Endothelial cell of hepatic sinusoid (primary cell): ENCODE measurements around the gene FHL1.

ENCODE experiments used
- in situ Hi-C: cut with HindIII; loops from 2 replicates; pipeline ENCODE4 v1.10.0; 2017; ENCODE audit warnings: low sequenced_read_pairs

Gene FHL1

DNA sequence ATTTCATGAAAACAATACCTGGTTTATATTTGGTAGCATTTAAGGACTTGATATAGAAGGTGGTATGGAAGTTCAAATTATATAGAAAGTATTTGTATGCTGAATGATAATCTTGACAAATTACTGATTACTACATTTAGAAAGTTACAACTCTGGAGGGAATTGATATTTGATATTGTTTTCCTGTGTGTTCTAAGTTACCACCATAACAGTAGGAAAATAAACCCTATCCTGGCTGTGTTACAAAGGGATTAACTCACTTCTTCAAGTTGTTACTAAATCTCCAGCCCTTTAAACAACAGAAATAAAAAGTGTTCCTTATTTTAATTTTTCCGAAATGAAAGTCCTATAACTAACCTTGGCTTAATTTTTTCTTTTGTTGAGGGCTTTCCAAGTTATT lies 36.6 kb downstream of the FHL1 start:
- in situ Hi-C loops, result no loop called here

DNA sequence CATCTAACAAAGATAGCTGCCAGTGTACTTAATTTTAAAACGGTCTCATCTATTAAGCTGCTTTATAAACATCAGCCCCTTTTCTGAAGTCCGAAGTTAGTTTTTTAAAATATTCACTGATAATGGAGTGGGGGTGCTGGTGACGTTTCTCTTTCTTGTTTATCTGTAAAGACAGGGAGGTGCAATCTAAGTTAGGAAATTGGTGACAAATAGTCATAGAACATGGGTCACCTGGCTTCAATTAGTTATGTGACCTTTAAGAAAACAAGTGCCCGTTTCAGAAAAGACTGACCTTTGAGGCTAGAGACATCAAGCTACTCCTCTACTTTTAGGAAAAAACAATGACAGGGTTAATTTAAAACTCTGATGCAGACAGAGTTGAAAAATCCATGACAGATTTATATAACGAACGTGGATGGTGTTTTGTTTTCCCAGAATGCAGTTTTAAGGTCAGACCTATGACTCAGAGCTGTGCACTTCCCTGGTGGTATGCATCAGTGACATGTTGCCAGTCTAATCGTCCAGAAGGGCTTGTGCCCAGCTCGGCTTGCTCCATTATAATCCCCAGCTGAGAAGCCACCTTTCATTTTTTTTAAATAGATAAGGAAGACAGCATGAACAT lies 38.2 kb downstream of the FHL1 start:
- in situ Hi-C loops, result no loop called here

DNA sequence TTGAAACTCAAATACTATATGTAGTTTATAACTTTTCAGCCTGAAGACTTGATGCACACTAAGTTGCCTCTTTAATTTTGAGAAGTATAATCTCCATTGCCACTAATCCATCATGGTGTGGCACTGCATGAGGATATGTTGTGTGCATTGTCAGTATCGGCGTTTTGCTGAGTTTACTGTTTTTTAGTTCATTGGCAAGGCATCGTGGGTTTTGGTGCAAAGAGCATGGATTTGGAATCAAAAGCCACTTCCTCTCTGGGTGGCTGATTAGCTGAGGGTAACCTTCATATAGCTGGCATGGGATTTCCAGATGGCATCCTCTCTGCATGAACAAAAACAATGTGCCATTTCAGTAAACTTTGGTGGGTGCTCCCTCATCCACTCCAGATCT lies 38.7 kb downstream of the FHL1 start:
- in situ Hi-C loops, result no loop called here

DNA sequence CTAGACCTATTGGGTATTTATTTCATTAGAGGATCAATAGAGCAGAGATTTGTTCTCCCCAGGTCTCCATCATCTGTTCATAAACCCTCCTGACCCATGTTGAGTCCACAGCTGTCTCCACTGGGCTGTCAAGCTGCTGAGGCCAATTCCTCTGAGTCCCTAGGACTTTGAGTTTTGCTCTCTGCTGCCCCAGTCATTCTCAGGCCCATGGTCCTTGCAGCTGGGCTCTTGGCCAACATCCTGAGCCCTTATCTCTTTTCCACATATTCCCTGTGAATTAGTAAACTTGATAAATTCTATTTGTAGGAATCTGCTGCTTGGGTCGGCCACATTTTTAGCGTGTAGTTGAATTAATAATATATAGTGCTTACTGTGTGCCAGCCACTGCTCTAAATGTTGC lies 41.9 kb downstream of the FHL1 start:
- in situ Hi-C loops, result no loop called here

DNA sequence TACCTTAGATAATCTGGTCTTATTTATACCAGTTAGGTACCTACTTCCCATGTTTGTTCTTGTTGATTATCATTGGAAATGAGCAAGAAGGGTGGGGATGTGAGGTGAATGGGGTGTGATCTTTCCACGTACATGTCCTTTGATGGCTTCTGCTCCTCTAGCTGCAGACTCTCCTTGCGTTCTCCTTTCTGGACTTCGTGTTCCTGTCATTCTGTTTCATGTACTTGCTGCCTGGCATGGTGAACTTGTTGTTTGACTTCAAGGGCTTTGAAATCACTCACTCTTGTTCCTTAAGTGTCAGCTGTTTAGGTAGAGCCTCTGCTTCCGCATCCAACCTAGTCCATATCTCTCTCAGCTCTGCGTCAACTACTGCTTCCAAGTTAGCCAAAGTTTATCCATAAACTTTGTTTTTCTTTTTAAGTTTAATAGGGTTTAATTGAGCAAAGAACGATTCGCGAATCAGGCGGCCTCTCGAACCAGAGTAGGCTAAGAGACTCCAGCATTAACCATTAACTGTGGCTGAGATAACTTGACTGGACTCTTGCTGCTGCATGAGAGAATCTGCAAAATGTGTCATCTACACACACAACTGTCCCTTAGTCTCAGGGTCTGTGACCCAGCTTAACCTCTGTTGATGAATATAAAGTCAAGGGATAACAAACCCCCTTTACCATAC lies 42.8 kb downstream of the FHL1 start:
- in situ Hi-C loops, result no loop called here

DNA sequence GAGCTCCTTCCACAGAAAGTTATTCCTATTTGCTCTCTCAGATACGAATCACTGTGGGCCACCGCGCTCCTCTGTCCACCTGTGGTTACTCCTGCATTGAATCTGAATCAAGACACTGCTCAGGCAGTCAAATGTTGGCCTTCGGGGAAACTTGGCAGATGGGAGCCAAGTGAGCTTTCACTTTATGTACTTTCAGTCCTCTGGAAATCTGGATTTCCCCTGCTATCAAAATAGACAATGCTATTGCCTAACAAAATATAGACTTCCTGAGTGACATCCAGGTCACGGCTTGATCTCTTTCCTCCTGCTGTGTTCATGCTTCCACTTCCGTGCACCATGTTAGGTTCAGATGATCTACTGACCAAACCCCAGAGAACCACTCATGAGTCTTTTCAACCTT lies 43.8 kb downstream of the FHL1 start:
- in situ Hi-C loops, result no loop called here

DNA sequence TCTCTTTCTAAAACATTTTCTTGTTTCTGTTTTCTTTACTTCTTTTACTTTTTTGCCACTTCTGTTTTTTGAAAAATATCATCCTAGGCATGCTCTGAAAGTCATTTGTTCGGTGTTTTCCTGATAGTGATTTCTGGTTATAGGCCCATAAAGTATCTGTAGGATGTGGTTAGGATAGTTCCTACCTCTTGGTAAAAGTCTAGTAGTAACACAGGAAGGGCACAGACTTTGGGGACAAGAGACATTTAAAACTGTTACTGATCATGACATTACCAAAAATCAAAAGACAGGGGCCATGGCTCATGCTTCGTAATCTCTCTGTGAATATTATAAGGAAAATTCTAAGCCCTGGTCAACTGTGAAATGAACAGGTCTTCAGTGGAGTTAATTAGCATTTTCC lies 44.8 kb downstream of the FHL1 start:
- in situ Hi-C loops, result no loop called here

DNA sequence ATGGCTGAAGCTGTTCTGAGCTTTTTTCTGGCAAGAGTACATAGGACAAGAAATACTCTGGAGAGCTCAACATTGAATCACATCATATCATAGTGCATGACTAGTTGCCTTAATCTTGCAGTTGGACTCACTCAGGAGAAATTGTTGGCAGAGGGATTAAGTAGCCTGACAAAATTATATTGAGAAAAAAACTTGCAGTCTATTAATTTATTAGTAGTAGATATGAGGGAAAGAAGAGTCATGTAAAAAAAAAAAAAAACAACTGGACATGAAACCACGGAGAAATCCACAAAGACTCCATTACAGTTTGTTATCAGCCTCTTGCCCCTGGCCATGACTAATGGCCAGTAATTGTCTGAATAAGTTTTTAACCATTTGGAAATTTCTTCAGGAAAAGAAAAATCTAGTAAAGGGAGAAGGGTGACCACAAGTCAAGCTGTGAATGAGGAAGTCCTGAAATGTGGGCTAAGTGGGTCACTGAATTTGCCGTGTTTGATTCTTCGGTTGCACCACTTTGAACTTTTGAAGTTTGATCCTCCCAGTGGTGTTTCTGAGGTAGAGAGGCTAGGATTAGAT lies 45.6 kb downstream of the FHL1 start:
- in situ Hi-C loops, result no loop called here

DNA sequence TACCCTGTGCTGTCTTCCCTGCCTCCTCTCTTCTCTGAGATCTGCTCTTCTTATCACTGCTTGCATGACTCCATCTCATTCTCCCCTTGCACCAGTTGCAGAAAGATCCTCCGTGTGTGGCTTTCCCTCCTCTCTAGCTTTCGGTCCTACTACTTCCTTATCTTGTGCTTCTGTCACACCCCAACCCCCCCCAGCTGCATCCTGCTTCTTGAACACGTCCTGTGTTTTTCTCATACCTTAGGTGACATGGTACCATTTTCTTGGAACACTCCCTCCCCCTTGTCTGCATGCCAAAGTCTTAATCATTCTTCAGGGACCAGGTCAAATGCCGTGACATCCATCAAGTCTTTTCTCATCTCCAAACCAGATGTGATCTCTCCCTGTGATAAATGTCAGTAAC lies 46.4 kb downstream of the FHL1 start:
- in situ Hi-C loops, result no loop called here

DNA sequence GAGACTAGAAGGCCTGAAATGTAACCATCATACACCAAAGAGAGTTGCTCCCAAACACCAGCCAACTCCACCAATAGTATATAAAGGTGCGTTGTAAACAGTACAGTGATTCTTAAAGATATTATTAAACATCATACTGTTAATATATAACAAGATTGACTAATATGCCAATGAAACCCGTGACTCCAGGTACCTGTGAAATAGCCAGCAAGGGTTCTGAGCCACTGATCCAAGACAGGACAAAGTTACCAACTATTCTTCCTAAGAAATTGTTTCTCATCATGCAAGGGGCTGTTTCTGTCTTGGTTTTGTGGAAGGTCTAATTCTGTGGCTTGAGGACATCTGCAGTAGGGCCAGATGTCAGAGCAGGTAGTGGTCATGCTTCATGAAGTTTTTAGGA lies 47.2 kb downstream of the FHL1 start:
- in situ Hi-C loops, result no loop called here

DNA sequence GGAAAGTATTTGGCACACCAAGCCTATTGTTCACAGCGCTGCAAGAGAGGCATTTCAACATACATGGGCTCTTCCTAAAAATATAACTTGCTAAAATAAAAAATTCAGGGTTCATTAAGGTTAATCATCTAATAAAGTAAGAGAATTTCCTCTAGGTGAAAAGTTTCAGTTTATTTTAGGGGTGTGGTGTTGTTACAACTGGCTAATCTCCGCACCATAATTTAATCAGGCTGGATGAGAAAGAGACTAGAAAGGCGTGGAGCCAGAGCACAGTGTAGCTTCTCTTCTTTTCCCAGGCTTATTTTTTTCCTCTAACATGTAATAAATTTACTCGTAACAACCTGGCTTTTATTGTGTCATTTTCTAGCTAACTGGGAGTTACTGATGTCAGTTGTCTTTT lies 47.9 kb downstream of the FHL1 start:
- in situ Hi-C loops, result no loop called here

DNA sequence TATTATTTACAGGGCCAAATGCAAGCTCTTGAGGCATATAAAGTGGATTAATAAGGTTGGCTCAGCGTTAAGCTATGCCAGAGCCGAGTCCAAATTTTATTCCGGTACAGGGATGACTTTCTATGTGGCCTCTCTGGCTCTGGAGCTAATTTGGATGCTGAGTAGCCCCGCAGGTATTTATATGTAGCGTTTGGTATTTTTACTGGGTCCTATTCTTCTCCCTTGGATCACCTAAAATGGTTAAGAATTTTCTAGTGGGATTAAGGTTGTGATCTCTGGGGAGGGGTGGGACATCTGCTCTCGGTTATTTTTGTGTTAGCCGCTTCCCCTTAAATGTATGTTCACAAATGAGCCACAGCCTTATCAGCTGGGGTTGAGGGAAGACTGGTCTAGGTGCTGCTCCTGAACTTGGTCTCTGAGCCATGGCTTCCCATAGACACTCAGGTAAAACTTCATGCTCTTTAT lies 49.4 kb downstream of the FHL1 start:
- in situ Hi-C loops, result no loop called here

DNA sequence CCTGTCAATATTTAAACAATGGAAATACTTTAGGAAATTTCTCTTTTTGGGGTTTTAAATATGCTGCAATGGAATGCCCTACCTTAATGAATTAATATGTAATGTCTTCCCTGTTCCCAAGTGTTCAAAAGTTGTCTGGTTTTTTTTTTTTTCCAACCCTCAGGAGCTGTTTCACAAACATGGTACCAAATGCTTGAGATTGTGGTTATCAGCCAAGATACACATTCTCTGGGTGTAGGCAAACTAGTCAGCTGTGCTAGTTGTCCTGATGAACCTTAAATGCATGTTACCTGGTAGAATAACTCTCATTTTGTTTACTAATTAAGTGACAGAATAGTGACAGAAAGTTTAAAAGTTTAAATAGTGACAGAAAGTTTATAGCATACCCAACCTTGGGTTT lies 50.7 kb downstream of the FHL1 start:
- in situ Hi-C loops, result no loop called here

DNA sequence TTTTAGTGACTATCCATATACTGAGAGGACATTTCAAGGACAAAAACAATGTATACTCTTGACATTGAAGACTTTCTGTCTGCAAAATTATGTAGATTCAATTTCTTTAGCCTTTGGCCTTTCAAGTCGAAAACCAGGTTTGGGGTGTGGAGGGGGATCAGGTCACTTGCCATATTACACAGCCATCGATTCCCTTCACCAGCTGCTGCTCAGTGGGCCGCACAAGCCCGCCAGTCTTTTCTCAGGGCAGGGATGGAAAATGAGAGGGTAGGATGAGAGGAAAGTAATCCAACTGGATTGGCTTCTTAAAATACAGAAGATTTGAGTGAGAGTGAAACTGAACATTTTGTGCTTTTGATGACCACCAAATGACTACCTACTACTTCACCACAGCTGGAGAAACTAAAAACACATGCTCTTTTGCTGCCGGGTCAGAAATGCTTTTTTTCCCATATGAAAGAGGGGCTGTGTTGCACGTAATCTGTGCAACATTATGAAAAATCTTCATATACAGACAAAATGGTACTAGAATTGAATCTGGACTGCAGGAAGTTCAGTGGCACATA lies 51.4 kb downstream of the FHL1 start:
- in situ Hi-C loops, result no loop called here

DNA sequence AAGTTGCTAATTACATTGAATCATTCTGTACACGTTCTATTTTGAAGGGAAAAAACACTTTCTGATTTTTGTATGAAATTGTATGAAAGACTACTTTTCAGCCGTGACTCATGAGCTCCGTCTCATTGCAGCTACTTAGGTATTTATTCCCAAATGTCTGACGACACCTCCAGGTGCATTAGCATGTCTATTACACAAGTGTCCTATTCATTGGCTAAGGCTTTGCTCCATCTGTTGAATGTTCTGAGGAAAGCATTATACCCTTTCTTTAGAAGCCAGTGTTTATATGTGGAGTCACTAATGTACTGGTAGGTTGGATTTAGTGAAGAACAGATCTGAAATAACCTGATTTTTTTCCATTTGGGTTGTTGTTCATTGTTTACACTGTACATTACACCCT lies 52.0 kb downstream of the FHL1 start:
- in situ Hi-C loops, result no loop called here

DNA sequence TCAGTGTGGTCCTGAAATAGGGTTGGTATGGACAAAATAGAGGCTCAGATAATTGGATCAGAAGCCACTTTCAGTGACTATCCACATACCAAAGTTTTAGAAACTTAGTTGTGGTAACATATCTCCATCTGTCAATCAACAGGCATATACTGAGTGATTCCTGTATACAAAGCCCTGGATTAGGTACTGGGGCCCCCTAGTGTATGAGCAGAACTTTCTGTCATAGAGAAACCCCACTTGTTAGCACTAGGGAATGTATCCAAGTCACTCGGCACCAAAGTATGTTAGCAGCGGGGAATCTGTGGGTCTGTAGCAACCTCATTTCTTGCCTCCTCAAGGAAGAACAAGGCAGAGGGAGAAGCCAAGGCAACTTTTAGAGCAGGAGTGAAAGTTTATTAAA lies 53.1 kb downstream of the FHL1 start:
- in situ Hi-C loops, result loop anchor here (10.0 kb wide), 1 partner anchor 176 kb away; no protein-coding TSS in a partner anchor

DNA sequence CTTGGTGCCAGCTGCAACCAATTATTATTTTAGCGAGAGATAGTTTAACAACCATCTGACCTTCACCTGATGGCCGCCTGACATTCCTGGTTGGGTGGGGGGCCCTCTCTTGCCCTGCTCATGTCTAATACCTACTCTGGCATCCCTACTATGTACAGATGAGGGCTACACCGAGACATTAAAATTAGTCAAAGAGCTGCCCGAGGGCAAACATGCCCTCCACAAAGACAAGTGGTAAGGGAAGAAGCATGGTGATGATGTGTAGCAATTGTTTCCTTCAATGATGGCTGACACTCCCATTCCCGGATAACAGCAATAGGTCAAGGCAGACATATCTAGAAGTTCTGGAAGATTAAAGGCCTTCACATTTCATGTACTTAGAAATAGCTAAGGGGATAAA lies 54.3 kb downstream of the FHL1 start:
- in situ Hi-C loops, result loop anchor here (10.0 kb wide), 1 partner anchor 177 kb away; no protein-coding TSS in a partner anchor

DNA sequence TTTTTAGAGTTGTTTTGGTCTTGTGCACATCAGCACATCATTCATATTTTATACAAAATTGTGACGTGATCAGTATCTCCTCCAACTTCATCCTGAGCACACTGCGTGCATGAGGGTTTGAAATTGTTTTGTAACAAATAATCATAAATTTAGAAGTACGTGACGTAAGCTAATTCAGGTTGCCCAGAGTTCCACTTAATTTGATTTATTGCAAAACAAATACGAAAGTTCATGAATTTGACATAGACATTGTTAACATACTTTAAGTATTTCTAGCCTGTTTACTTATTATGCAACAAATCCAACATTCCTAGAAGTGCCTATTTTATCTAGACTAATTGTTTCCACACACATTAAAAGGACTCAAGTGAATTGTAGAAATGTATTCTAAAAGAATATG lies 55.6 kb downstream of the FHL1 start:
- in situ Hi-C loops, result loop anchor here (10.0 kb wide), 1 partner anchor 178 kb away; no protein-coding TSS in a partner anchor

DNA sequence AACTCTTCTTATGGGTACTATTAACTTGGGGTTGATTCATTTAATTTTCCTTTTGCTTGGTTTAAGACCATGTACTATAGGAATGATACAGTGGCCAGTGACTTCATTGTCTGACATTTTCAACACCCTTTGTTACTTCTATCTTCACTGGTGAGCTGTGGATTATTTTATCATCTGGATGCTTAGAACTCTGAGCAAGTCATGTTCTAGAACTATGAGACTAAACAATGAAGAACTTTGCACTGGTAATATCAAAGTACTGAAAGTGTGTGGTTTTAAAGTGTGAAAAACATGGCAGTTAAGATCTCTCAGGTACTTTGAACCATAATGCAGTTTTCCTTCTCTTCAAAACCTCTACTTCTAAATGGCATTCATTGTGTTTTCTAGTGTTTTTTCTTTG lies 56.1 kb downstream of the FHL1 start:
- in situ Hi-C loops, result loop anchor here (10.0 kb wide), 1 partner anchor 179 kb away; no protein-coding TSS in a partner anchor

DNA sequence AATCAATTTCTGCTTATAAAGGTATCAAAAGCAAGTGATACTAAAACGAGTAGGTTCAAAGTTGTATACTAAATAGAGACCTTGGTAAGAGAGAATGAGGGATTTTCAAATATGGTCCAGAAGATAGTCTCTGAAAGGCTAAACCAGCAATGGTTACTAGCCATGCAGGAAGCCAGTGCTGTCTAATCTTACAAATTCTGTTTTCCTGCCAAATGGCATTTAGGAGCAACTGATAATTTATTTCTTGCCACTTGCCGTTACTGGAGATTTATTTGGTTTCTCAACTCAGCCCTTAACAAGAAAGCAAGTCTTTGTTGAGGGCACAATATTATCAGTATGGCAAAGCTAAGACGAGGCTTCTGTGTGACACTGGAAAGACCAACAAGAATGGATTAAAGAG lies 56.6 kb downstream of the FHL1 start:
- in situ Hi-C loops, result loop anchor here (10.0 kb wide), 1 partner anchor 179 kb away; no protein-coding TSS in a partner anchor

DNA sequence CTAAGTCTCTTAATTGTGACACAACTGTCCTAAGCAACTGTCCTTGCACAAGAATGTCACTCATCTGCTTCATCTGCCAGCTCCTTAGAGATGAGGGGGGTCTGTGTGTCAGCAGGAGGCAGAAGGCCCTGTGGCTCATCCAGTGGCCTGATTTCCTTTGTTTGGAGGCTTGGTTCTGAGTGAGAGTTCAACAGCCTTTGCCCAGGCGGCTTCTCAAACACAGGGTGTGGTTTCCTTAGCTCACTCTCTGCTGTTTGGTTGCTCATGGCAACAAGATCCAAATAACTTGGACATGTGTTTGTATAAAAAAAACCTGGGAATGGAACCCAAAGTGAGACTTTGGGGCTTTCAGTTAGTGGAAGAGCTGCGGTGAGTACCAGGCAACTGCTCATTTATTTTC lies 57.2 kb downstream of the FHL1 start:
- in situ Hi-C loops, result loop anchor here (10.0 kb wide), 1 partner anchor 180 kb away; no protein-coding TSS in a partner anchor
